PC-3 (cell line): Measurements from ENCODE around the gene PSG3. TPM values are rescaled to one million over a fixed set of nuclear protein-coding genes. Genes with fewer than 3 reads are reported as not detected.
"Not testable (repeated sequence)": the region's sequence is repeated elsewhere in the genome, so short reads cannot be mapped to it uniquely, and the experiment has no call there.

Experiments
- ATAC-seq: fragments of 200-7000 bp; cut with Tn5 transposase; 2 replicates; pipeline ENCODE4 v1.9.1; 2020; ENCODE audit warnings: mild to moderate bottlenecking, moderate library complexity
- Bru-seq: library from RNA; stranded (reverse); fragments of 400-500 nt; gene quantifications from one replicate; lab custom pipeline; 2021; lab: Mats Ljungman, UMichigan
- BruChase-seq, 2 experiments: library from RNA; stranded (reverse); fragments of 400-500 nt; gene quantifications; one replicate each; lab custom pipeline; 2021; lab: Mats Ljungman, UMichigan
- BruUV-seq: library from RNA; stranded (reverse); fragments of 400-500 nt; replicated peaks from 2 replicates; lab custom pipeline; 2021; lab: Mats Ljungman, UMichigan
- CTCF ChIA-PET: fragments of 300-600 bp; sonication (Branson Sonifier 250); formaldehyde crosslinking; loops from one replicate; lab custom pipeline; 2022; ENCODE audit warnings: antibody characterized with exemption; lab: Charles Lee
- POLR2A ChIA-PET: fragments of 300-600 bp; sonication (Branson Sonifier 250); formaldehyde crosslinking; loops from one replicate; lab custom pipeline; 2022; ENCODE audit warnings: antibody characterized with exemption; ENCODE audit not compliant: unreplicated experiment; lab: Charles Lee
- DNase-seq: peaks from one replicate; pipeline ENCODE4 v3.0.0-alpha.2; 2015
- H2AFZ ChIP-seq: fragments of 300-600 bp; sonication (generic); 2 replicates; pipeline ENCODE4 v1.6.0; 2016; ENCODE audit warnings: antibody characterized with exemption, low read length
- H3F3A ChIP-seq: fragments of 300-600 bp; sonication (generic); one replicate; pipeline ENCODE4 v1.6.0; 2017; ENCODE audit warnings: antibody characterized with exemption, low read length, control low read depth, mild to moderate bottlenecking; ENCODE audit not compliant: unreplicated experiment
- H3K27ac ChIP-seq: fragments of 300-600 bp; sonication (generic); 2 replicates; pipeline ENCODE4 v1.5.1; 2016; ENCODE audit warnings: mild to moderate bottlenecking, low read length
- H3K27me3 ChIP-seq: fragments of 300-600 bp; sonication (generic); 2 replicates; pipeline ENCODE4 v1.6.1; 2016; ENCODE audit warnings: low read length, mixed read lengths
- H3K36me3 ChIP-seq: fragments of 300-600 bp; sonication (generic); 2 replicates; pipeline ENCODE4 v1.6.1; 2016; ENCODE audit warnings: low read depth, mixed run types, low read length, mixed read lengths
- H3K4me1 ChIP-seq: fragments of 300-600 bp; sonication (generic); 2 replicates; pipeline ENCODE4 v1.5.1; 2016; ENCODE audit warnings: low read length; ENCODE audit not compliant: insufficient read depth
- H3K4me2 ChIP-seq: fragments of 300-600 bp; sonication (generic); 2 replicates; pipeline ENCODE4 v1.6.0; 2016; ENCODE audit warnings: low read length
- H3K4me3 ChIP-seq: fragments of 300-600 bp; sonication (generic); 2 replicates; pipeline ENCODE4 v1.5.1; 2016; ENCODE audit warnings: mild to moderate bottlenecking, low read length, mixed read lengths
- H3K79me2 ChIP-seq: fragments of 300-600 bp; sonication (generic); 2 replicates; pipeline ENCODE4 v1.6.1; 2017; ENCODE audit warnings: low read length, mixed read lengths
- H3K9ac ChIP-seq: fragments of 300-600 bp; sonication (generic); 2 replicates; pipeline ENCODE4 v1.6.0; 2016; ENCODE audit warnings: mild to moderate bottlenecking, low read length
- H3K9me2 ChIP-seq: fragments of 300-600 bp; sonication (generic); replicated peaks from 2 replicates; pipeline ENCODE4 v1.6.1; 2016; ENCODE audit warnings: mixed run types, low read length, mixed read lengths
- H3K9me3 ChIP-seq: fragments of 300-600 bp; sonication (generic); 2 replicates; pipeline ENCODE4 v1.6.1; 2016; ENCODE audit warnings: low read length, mixed read lengths
- H4K20me1 ChIP-seq: fragments of 300-600 bp; sonication (generic); 2 replicates; pipeline ENCODE4 v1.6.1; 2016; ENCODE audit warnings: low read length, mixed read lengths
- CTCF ChIP-seq: fragments of 300-600 bp; sonication (generic); conservative IDR thresholded peaks from 2 replicates; pipeline ENCODE4 v1.5.1; 2017; ENCODE audit warnings: antibody characterized with exemption, low read depth, mild to moderate bottlenecking, low read length
- intact Hi-C: fragments of 100-400 bp; cut with micrococcal nuclease; formaldehyde crosslinking; loops from 2 replicates; pipeline ENCODE4 v1.9.0; 2023
- long read RNA-seq: library from polyadenylated mRNA; unstranded; transcript quantifications from one replicate; pipeline ENCODE4 v2.0.0, GENCODE V29; 2021; ENCODE audit not compliant: unreplicated experiment
- total RNA-seq: library from RNA; depleted of rRNA; stranded (reverse); fragments of >200 nt; gene quantifications from 2 replicates; pipeline ENCODE4 v1.2.3, GENCODE V29; 2014; rRNA removed

Gene PSG3
- total RNA-seq (not detected in 2 replicates), Bru-seq, nascent RNA (not detected), BruChase-seq, experiment 1, labeled RNA remaining after a 6-hour chase (not detected), BruChase-seq, experiment 2, labeled RNA remaining after a 2-hour chase (not detected)
- long read RNA-seq: 0 reads

- H3K36me3 ChIP-seq, H3K9me3 ChIP-seq, H4K20me1 ChIP-seq, CTCF ChIA-PET, DNase-seq, H3F3A ChIP-seq, H3K79me2 ChIP-seq, H3K9ac ChIP-seq, ATAC-seq, H3K4me2 ChIP-seq, H2AFZ ChIP-seq, BruUV-seq, H3K27me3 ChIP-seq, H3K9me2 ChIP-seq, H3K4me1 ChIP-seq, POLR2A ChIA-PET, H3K27ac ChIP-seq, H3K4me3 ChIP-seq: not testable (repeated sequence)
- intact Hi-C loops: loop anchor here (5.0 kb wide), 1 partner anchor 48 kb away; no protein-coding TSS in a partner anchor
Observed at GRCh38 chr19:42740381-42740780, at the start of gene PSG3. TSS of gene PSG3 (minus strand) at chr19:42740481. CDS start at chr19:42740384, 97 bp downstream.

- H3K9me2 ChIP-seq, POLR2A ChIA-PET: not testable (repeated sequence)
Observed at GRCh38 chr19:42788766-42789165, 48.5 kb upstream of the PSG3 start.

GRCh38 chr19:42787766-42788165 lies 47.5 kb upstream of the PSG3 start:
- H3K9ac ChIP-seq, H3K4me1 ChIP-seq, H3F3A ChIP-seq, H3K27ac ChIP-seq, H3K79me2 ChIP-seq, H3K27me3 ChIP-seq, H3K9me2 ChIP-seq, POLR2A ChIA-PET, H3K36me3 ChIP-seq, intact Hi-C loops, DNase-seq, H3K4me3 ChIP-seq, H3K4me2 ChIP-seq, BruUV-seq, H4K20me1 ChIP-seq, H3K9me3 ChIP-seq, H2AFZ ChIP-seq, ATAC-seq: not testable (repeated sequence)
- CTCF ChIA-PET: interaction anchor here (0.6 kb wide), 1 partner anchor 224 kb away, joined by 5 read pairs; no protein-coding TSS in a partner anchor

More at GRCh38 chr19:42788766-42789165, 48.5 kb upstream of the PSG3 start:
- intact Hi-C loops, ATAC-seq, H3F3A ChIP-seq, H3K9ac ChIP-seq, H3K9me3 ChIP-seq, H3K4me2 ChIP-seq, H3K4me3 ChIP-seq, H2AFZ ChIP-seq, H3K27me3 ChIP-seq, BruUV-seq, DNase-seq, H3K4me1 ChIP-seq, H3K36me3 ChIP-seq, H3K27ac ChIP-seq, H4K20me1 ChIP-seq, H3K79me2 ChIP-seq, CTCF ChIA-PET: not testable (repeated sequence)

- H3K9ac ChIP-seq, H3K4me2 ChIP-seq, BruUV-seq, POLR2A ChIA-PET, H3K27ac ChIP-seq, H3K27me3 ChIP-seq, CTCF ChIA-PET, H3K4me3 ChIP-seq, H3F3A ChIP-seq, H4K20me1 ChIP-seq, H3K36me3 ChIP-seq, H3K79me2 ChIP-seq, H3K9me3 ChIP-seq, ATAC-seq, H2AFZ ChIP-seq, H3K9me2 ChIP-seq, H3K4me1 ChIP-seq: not testable (repeated sequence)
- intact Hi-C loops: loop anchor here (5.0 kb wide), 1 partner anchor 85 kb away; no protein-coding TSS in a partner anchor
- TF ChIP-seq CTCF: peak; percentile 64
- peak; percentile 79 for DNase-seq
Observed at GRCh38 chr19:42776750-42777612, 36.7 kb upstream of the PSG3 start.

- H3K4me3 ChIP-seq, H3K79me2 ChIP-seq, ATAC-seq, H3F3A ChIP-seq, H3K27me3 ChIP-seq, H3K4me1 ChIP-seq, H3K27ac ChIP-seq, H3K4me2 ChIP-seq, DNase-seq, H3K9me2 ChIP-seq, H4K20me1 ChIP-seq, H2AFZ ChIP-seq, H3K36me3 ChIP-seq, H3K9me3 ChIP-seq, H3K9ac ChIP-seq, POLR2A ChIA-PET, BruUV-seq: not testable (repeated sequence)
- CTCF ChIA-PET: interaction anchor here (0.6 kb wide), 1 partner anchor 25 kb away, joined by 3 read pairs; no protein-coding TSS in a partner anchor
- intact Hi-C loops: loop anchor here (5.0 kb wide), 1 partner anchor 82 kb away; no protein-coding TSS in a partner anchor
Observed at GRCh38 chr19:42774510-42775158, 34.4 kb upstream of the PSG3 start.
